NT2/D1 (cell line): ENCODE measurements around the gene STK32B.

Experiments
- DNase-seq: peaks from one replicate; pipeline ENCODE4 v3.0.0-alpha.2; 2011; ENCODE audit warnings: low read depth, low spot score
- H3K27me3 ChIP-seq: 2 replicates; pipeline ENCODE4 v1.6.0; 2011; ENCODE audit warnings: mild to moderate bottlenecking; ENCODE audit not compliant: insufficient read length, insufficient read depth
- H3K36me3 ChIP-seq: 2 replicates; pipeline ENCODE4 v1.6.1; 2011; ENCODE audit warnings: mild to moderate bottlenecking, low read length, mixed read lengths; ENCODE audit not compliant: insufficient read depth, insufficient read length
- H3K4me1 ChIP-seq: 2 replicates; pipeline ENCODE4 v1.5.1; 2011; ENCODE audit not compliant: insufficient read depth, insufficient read length
- H3K4me3 ChIP-seq: 2 replicates; pipeline ENCODE4 v1.5.1; 2011; ENCODE audit warnings: low read depth; ENCODE audit not compliant: insufficient read length
- H3K9ac ChIP-seq: 2 replicates; pipeline ENCODE4 v1.6.0; 2011; ENCODE audit warnings: low read depth; ENCODE audit not compliant: insufficient read length
- H3K9me3 ChIP-seq: 2 replicates; pipeline ENCODE4 v1.5.1; 2011; ENCODE audit warnings: mild to moderate bottlenecking, low read length; ENCODE audit not compliant: insufficient read depth
- SUZ12 ChIP-seq: IDR thresholded peaks from 2 replicates; pipeline ENCODE4 v1.6.1; 2011; ENCODE audit not compliant: insufficient read length, insufficient read depth; ENCODE audit errors: extremely low read depth
- YY1 ChIP-seq: IDR thresholded peaks from 2 replicates; pipeline ENCODE4 v1.6.1; 2011; ENCODE audit not compliant: insufficient read length, insufficient read depth
- ZNF274 ChIP-seq: IDR thresholded peaks from 2 replicates; pipeline ENCODE4 v1.6.1; 2011; ENCODE audit warnings: mild to moderate bottlenecking, low read depth, low read length

The STK32B gene

DNA sequence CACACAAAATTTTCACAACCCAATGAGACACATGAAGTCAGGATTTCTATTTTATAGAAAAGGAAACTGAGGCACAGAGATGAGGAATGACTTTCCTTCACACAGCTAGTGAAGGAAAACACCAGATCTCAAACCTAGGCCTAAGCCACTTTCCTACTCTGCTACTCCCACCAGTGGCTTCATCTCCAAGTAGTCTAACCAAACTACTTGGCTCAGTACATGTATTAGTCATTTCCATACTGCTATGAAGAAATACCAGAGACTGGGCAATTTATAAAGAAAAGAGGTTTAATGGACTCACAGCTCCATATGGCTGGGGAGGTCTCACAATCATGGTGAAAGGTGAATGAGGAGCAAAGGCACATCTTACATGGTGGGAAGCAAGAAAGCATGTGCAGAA, 460.5 kb downstream of the STK32B start:
- TF ChIP-seq ZNF274 (no peak), YY1 (no peak), SUZ12 (no peak)
- no peak overlapping the region for H3K4me3 ChIP-seq
- H3K27me3 ChIP-seq: no peaks in the 10 kb centered on the region
- peaks cover 34% of the 10 kb centered on the region; the same call in 1 of the 2 replicates for H3K9me3 ChIP-seq
- H3K36me3 ChIP-seq: no peaks in the 10 kb centered on the region
- DNase-seq: no peak
- no peak overlapping the region for H3K9ac ChIP-seq
- H3K4me1 ChIP-seq: no peaks in the 10 kb centered on the region

DNA sequence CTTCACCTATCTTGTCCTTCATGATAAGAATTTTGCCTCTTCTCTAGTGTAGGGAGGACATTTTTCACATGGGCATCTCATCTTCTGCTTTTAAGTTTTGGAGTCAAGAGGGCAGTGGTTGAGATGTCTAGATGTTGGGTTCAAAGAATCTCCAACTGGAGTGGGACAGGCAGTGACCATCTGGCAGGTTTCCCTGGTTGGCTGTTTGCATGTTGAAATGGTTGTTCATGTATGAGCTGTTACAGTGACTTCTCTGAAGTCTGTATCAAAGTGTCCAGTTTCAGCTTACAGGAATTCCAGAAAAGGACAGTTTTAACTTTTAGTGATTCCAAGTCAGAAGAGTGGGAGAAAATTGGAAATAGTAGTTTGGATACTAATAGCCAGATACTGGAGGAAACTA, 464.4 kb downstream of the STK32B start:
- TF ChIP-seq SUZ12 (no peak), YY1 (no peak), ZNF274 (no peak)
- Histone ChIP-seq H3K27me3 (no peaks in the 10 kb centered on the region), H3K9me3 (peaks cover 34% of the 10 kb centered on the region; the same call in 1 of the 2 replicates), H3K4me3 (no peak overlapping the region), H3K36me3 (no peaks in the 10 kb centered on the region), H3K9ac (no peak overlapping the region), H3K4me1 (no peaks in the 10 kb centered on the region)
- DNase-seq: no peak

DNA sequence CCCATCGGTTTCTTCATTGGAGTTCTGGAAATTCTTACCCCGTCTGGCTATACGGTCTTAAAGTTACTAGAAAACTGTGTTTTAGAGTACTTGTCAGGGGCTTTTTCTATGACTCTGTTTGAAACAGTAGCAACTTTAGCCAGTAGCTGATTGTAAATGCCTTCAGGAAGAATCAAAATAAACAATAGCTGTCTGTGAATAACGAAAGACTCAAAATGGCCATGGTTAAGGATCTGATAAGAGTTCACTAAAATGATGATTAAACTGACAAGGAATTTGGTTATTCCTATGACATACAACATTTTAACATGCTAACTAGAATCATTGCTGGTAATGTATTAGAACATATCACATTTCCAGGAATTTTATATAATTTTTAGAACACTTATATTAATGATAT, 466.1 kb downstream of the STK32B start:
- Histone ChIP-seq H3K4me3 (no peak overlapping the region), H3K36me3 (no peaks in the 10 kb centered on the region), H3K9me3 (peaks cover 22% of the 10 kb centered on the region; the same call in 1 of the 2 replicates), H3K4me1 (no peaks in the 10 kb centered on the region), H3K27me3 (no peaks in the 10 kb centered on the region), H3K9ac (no peak overlapping the region)
- no peak for TF ChIP-seq YY1
- no peak for TF ChIP-seq SUZ12
- no peak for TF ChIP-seq ZNF274
- DNase-seq: no peak

DNA sequence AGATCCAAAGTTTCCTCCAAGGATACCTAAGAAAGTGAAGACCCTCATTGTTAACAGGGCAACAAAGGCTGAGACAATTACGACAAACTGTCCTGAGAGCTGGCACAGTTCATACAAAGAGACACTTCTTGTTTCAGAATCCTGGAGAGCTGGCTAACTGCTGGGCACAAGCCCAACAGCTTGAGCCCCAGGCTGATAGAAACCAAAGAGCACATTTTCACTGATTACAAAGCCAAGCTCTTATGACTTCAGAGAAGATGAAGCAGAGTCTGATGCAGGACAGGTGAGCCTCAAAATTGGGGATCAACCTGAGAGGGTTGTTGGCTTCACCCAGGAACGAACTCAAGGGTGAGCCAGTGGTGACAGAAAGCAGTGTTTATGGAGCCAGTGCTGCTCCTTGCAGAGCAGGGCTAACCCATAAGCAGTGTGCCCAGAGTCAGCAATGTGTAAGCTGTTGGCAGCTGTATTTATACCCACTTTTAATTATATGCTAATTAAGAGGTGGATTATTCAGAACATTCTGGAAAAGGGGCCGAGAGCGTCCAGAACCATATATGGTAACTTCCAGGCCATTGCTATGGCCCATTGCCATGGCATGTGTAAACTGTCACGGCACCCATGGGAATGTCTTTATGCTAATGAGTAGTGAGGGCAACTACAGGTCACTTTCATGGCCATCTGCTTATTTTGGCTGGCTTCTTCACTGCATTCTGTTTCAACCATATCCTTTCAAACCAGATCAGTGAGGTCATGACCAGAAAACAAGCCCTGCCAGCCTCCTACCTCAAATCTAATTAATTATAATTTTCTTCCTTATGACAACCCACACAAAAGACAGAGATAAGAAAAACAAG, 473.4 kb downstream of the STK32B start:
- Histone ChIP-seq H3K4me3 (no peak overlapping the region), H3K9me3 (0 out of 2 replicates have a peak, but pooled peaks cover 4% of the 10 kb centered on the region), H3K27me3 (no peaks in the 10 kb centered on the region), H3K36me3 (no peaks in the 10 kb centered on the region), H3K9ac (no peak overlapping the region), H3K4me1 (no peaks in the 10 kb centered on the region)
- TF ChIP-seq ZNF274 (no peak), YY1 (no peak), SUZ12 (no peak)
- no peak for DNase-seq

DNA sequence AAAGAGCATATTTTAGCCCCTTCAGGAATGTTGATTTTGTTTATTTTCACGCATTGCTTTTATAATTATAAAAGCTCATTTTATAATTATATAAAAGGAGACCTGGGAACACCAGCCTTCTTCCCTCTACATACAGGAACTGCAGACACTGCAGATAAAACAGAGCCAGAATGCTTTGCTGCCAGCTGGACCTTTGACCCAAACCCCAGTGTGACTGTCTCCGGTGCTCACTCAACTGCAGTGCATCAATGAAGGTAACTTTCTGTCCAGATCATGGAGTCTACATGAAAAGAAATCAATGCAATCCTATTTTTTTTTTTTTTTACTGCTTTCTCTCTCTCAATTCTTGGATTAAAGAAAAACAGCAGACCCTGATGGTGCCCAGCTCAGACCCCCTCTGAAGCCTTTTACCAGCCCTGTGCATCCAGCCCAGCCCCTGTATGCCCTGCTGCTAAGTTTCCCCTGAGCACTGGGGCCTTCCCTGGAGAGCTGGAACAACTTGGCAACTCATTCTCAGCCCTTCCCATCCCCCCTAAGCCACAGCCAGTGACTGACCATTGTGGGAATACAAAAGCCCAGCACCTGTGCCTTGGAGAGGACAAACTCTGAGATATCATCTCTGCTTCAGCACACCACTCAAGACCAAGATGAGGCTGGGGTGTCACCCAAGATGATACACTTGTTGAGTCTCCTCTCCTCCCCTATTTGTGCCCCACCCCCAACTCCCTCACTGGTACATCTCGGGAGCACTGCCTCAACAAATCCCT, 475.0 kb downstream of the STK32B start:
- Histone ChIP-seq H3K9ac (no peak overlapping the region), H3K9me3 (0 out of 2 replicates have a peak, but pooled peaks cover 4% of the 10 kb centered on the region), H3K4me3 (no peak overlapping the region), H3K27me3 (no peaks in the 10 kb centered on the region), H3K4me1 (no peaks in the 10 kb centered on the region), H3K36me3 (peaks cover 9% of the 10 kb centered on the region)
- no peak for TF ChIP-seq ZNF274
- TF ChIP-seq YY1: no peak
- TF ChIP-seq SUZ12: no peak
- no peak for DNase-seq

DNA sequence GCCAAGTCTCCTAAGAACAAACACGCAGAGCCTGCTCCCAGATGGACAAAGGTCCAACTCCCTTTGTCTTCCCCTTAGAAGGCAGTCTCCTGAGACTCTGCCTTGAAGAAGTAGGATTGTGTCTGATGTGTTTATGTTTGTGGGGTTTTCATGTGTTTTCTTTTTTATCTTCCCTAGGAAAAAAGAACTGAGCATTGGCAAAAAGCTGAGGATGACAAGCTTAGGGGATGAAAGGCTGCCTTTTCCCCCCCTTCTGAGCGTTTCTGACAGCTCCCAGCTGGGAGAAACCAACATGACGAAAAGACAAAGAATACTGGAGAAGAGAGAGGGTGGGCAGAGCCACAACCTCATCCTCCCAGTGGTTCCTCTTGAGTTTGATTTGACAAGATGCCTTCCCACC, 475.9 kb downstream of the STK32B start:
- no peak for DNase-seq

DNA sequence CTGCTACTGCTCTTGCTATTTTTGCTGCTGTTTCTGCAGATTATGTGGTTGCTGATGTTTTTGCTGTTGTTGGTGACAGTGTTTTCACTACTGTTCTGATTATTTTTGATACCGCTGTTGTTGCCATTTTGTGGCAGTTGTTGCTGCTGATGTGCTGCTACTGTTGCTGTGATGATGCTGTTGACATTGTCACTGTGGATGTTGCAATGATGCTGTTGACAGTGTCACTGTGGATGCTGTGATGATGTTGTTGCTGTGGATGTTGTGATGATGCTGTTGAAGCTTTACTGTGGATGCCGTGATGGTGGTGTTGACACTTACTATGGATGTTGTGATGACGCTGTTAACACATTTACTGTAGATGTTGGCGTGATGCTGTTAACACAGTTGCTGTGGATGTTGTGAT, 476.8 kb downstream of the STK32B start:
- no peak overlapping the region for H3K4me3 ChIP-seq
- TF ChIP-seq YY1 (no peak), SUZ12 (no peak)
- H3K9ac ChIP-seq: no peak overlapping the region
- H3K27me3 ChIP-seq: no peaks in the 10 kb centered on the region
- H3K9me3 ChIP-seq: 0 out of 2 replicates have a peak, but pooled peaks cover 4% of the 10 kb centered on the region
- no peaks in the 10 kb centered on the region for H3K4me1 ChIP-seq
- no peak for DNase-seq
- H3K36me3 ChIP-seq: peaks cover 11% of the 10 kb centered on the region

More for the DNA sequence above, 475.9 kb downstream of the STK32B start:
- no peak overlapping the region for H3K9ac ChIP-seq
- H3K36me3 ChIP-seq: peaks cover 11% of the 10 kb centered on the region
- H3K9me3 ChIP-seq: 0 out of 2 replicates have a peak, but pooled peaks cover 4% of the 10 kb centered on the region
- no peaks in the 10 kb centered on the region for H3K27me3 ChIP-seq
- H3K4me1 ChIP-seq: no peaks in the 10 kb centered on the region
- H3K4me3 ChIP-seq: no peak overlapping the region
- TF ChIP-seq YY1 (no peak), SUZ12 (no peak), ZNF274 (no peak)
